ENCODE data around the gene EGLN2. TPM values are rescaled to one million over a fixed set of nuclear protein-coding genes. Genes with fewer than 3 reads are reported as not detected.
A peak's percentile ranks its signal among the peaks of the same experiment; 100 is the strongest.

Gene EGLN2
- total and polyA plus RNA-seq, 10 of the 15 experiments (the other 5 are each of a cell fraction or from before 2014, with no cell fraction given) = 8.6 to 93.0 (median 66.8) TPM

DNA sequence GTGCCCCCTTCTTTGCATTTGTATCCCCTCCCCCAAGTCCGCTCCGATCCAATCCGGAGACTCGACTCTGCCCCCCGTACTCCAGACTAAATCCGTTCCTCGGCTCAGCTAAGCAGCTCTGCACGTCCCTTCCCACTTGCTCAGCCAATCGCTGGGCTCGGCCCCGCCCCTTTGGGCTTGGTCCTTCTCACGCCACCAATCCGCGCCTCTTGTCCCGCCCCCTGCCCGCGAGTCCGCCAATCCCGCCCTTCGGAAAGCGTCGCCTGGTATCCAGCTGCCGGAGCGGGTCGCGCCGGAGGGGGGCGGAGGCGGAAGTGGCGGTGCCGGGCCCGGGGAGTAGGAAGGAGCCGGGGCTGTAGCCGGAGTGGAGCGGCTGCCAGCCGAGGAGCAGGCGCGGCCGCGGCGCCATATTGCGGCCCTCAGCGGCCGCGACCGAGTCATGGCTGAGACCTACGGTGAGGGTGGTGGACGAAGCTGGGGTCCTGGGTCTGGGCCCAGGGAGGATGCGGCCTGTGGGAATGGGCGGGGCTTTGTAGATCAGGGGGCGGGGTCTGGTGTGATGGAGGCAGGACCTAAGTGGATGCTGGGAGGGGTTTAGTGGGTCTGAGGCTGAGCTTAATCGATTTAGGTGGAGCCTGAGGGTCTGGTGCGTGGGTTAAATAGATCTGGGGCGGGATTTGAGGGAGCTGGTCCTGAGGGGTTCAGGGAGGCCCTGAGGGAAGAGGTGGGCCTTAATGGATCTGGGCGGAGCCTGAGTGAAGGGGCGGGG lies 20.9 kb upstream of the EGLN2 start, which contains the start of gene RAB4B (continued):
- TF ChIP-seq, protein P1, sequence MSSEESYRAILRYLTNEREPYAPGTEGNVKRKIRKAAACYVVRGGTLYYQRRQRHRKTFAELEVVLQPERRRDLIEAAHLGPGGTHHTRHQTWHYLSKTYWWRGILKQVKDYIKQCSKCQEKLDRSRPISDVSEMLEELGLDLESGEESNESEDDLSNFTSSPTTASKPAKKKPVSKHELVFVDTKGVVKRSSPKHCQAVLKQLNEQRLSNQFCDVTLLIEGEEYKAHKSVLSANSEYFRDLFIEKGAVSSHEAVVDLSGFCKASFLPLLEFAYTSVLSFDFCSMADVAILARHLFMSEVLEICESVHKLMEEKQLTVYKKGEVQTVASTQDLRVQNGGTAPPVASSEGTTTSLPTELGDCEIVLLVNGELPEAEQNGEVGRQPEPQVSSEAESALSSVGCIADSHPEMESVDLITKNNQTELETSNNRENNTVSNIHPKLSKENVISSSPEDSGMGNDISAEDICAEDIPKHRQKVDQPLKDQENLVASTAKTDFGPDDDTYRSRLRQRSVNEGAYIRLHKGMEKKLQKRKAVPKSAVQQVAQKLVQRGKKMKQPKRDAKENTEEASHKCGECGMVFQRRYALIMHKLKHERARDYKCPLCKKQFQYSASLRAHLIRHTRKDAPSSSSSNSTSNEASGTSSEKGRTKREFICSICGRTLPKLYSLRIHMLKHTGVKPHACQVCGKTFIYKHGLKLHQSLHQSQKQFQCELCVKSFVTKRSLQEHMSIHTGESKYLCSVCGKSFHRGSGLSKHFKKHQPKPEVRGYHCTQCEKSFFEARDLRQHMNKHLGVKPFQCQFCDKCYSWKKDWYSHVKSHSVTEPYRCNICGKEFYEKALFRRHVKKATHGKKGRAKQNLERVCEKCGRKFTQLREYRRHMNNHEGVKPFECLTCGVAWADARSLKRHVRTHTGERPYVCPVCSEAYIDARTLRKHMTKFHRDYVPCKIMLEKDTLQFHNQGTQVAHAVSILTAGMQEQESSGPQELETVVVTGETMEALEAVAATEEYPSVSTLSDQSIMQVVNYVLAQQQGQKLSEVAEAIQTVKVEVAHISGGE (CRISPR knock-in tag; IDR thresholded peaks at IDR 0.05) = no peak
- TF ChIP-seq NR2C1 (IDR thresholded peaks at IDR 0.05) = no peak
- no peak for TF ChIP-seq CBFB (IDR thresholded peaks at IDR 0.05; ENCODE audit: low read depth)
- TF ChIP-seq, protein P2, sequence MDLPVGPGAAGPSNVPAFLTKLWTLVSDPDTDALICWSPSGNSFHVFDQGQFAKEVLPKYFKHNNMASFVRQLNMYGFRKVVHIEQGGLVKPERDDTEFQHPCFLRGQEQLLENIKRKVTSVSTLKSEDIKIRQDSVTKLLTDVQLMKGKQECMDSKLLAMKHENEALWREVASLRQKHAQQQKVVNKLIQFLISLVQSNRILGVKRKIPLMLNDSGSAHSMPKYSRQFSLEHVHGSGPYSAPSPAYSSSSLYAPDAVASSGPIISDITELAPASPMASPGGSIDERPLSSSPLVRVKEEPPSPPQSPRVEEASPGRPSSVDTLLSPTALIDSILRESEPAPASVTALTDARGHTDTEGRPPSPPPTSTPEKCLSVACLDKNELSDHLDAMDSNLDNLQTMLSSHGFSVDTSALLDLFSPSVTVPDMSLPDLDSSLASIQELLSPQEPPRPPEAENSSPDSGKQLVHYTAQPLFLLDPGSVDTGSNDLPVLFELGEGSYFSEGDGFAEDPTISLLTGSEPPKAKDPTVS (IDR thresholded peaks at IDR 0.05; ENCODE audit: low read depth, low read length) = 0 out of 2 replicates have a peak, but pooled peaks have one; percentile 17
- TF ChIP-seq, protein P3, sequence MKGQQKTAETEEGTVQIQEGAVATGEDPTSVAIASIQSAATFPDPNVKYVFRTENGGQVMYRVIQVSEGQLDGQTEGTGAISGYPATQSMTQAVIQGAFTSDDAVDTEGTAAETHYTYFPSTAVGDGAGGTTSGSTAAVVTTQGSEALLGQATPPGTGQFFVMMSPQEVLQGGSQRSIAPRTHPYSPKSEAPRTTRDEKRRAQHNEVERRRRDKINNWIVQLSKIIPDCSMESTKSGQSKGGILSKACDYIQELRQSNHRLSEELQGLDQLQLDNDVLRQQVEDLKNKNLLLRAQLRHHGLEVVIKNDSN (IDR thresholded peaks at IDR 0.05; ENCODE audit: borderline replicate concordance, extremely low read length, insufficient read depth, low read depth, low read length) = no peak
- TF ChIP-seq SMAD5 (IDR thresholded peaks at IDR 0.05; ENCODE audit: low read depth) = peak; percentile 60; the same call in 1 of the 2 replicates
- TF ChIP-seq, protein P4, sequence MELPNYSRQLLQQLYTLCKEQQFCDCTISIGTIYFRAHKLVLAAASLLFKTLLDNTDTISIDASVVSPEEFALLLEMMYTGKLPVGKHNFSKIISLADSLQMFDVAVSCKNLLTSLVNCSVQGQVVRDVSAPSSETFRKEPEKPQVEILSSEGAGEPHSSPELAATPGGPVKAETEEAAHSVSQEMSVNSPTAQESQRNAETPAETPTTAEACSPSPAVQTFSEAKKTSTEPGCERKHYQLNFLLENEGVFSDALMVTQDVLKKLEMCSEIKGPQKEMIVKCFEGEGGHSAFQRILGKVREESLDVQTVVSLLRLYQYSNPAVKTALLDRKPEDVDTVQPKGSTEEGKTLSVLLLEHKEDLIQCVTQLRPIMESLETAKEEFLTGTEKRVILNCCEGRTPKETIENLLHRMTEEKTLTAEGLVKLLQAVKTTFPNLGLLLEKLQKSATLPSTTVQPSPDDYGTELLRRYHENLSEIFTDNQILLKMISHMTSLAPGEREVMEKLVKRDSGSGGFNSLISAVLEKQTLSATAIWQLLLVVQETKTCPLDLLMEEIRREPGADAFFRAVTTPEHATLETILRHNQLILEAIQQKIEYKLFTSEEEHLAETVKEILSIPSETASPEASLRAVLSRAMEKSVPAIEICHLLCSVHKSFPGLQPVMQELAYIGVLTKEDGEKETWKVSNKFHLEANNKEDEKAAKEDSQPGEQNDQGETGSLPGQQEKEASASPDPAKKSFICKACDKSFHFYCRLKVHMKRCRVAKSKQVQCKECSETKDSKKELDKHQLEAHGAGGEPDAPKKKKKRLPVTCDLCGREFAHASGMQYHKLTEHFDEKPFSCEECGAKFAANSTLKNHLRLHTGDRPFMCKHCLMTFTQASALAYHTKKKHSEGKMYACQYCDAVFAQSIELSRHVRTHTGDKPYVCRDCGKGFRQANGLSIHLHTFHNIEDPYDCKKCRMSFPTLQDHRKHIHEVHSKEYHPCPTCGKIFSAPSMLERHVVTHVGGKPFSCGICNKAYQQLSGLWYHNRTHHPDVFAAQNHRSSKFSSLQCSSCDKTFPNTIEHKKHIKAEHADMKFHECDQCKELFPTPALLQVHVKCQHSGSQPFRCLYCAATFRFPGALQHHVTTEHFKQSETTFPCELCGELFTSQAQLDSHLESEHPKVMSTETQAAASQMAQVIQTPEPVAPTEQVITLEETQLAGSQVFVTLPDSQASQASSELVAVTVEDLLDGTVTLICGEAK (IDR thresholded peaks at IDR 0.05; ENCODE audit: borderline replicate concordance) = peak; percentile 69; the same call in 1 of the 2 replicates
- TF ChIP-seq, protein P5, sequence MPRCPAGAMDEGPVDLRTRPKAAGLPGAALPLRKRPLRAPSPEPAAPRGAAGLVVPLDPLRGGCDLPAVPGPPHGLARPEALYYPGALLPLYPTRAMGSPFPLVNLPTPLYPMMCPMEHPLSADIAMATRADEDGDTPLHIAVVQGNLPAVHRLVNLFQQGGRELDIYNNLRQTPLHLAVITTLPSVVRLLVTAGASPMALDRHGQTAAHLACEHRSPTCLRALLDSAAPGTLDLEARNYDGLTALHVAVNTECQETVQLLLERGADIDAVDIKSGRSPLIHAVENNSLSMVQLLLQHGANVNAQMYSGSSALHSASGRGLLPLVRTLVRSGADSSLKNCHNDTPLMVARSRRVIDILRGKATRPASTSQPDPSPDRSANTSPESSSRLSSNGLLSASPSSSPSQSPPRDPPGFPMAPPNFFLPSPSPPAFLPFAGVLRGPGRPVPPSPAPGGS (IDR thresholded peaks at IDR 0.05; ENCODE audit: borderline replicate concordance, insufficient read depth, low read depth, low read length, poor library complexity, severe bottlenecking) = no peak
- TF ChIP-seq, protein P6, sequence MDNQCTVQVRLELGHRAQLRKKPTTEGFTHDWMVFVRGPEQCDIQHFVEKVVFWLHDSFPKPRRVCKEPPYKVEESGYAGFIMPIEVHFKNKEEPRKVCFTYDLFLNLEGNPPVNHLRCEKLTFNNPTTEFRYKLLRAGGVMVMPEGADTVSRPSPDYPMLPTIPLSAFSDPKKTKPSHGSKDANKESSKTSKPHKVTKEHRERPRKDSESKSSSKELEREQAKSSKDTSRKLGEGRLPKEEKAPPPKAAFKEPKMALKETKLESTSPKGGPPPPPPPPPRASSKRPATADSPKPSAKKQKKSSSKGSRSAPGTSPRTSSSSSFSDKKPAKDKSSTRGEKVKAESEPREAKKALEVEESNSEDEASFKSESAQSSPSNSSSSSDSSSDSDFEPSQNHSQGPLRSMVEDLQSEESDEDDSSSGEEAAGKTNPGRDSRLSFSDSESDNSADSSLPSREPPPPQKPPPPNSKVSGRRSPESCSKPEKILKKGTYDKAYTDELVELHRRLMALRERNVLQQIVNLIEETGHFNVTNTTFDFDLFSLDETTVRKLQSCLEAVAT (IDR thresholded peaks at IDR 0.05) = no peak
- TF ChIP-seq BRCA1 (IDR thresholded peaks at IDR 0.05; ENCODE audit: low read depth, low read length) = 0 out of 2 replicates have a peak, but pooled peaks have one; percentile 3
- TF ChIP-seq ZNF384 (IDR thresholded peaks at IDR 0.05; ENCODE audit: borderline replicate concordance, low read depth, low read length) = no peak
- TF ChIP-seq GATAD2B (conservative IDR thresholded peaks at IDR 0.05; ENCODE audit: low read depth) = peak; percentile 76
